Nephron progenitor cell (in vitro differentiated cells): ENCODE results near the gene OTOP2.

ENCODE experiments used
- DNase-seq: peaks from one replicate; pipeline ENCODE4 v3.0.0; 2021
- H3K27ac Mint-ChIP-seq: 2 replicates; pipeline ENCODE4 v1.8.0; 2021; ENCODE audit warnings: mild to moderate bottlenecking, moderate library complexity, mixed read lengths
- H3K27me3 Mint-ChIP-seq: 2 replicates; pipeline ENCODE4 v1.8.0; 2021; ENCODE audit warnings: mild to moderate bottlenecking, low read depth, mixed read lengths; ENCODE audit not compliant: poor library complexity
- H3K36me3 Mint-ChIP-seq: 2 replicates; pipeline ENCODE4 v1.8.0; 2021; ENCODE audit warnings: low read depth, mixed read lengths
- H3K4me1 Mint-ChIP-seq: 2 replicates; pipeline ENCODE4 v1.8.0; 2021; ENCODE audit warnings: mixed read lengths
- H3K4me3 Mint-ChIP-seq: 2 replicates; pipeline ENCODE4 v1.8.0; 2021; ENCODE audit warnings: mild to moderate bottlenecking, moderate library complexity, mixed read lengths
- H3K9me3 Mint-ChIP-seq: 2 replicates; pipeline ENCODE4 v1.8.0; 2021; ENCODE audit warnings: mild to moderate bottlenecking, moderate library complexity, mixed read lengths
- TF ChIP-seq, protein P1 (sequence below): fragments of 200-600 bp; sonication (generic); IDR thresholded peaks from 2 replicates; pipeline ENCODE4 v1.5.0; 2021; ENCODE audit warnings: antibody characterized with exemption

Gene OTOP2

GRCh38 chr17:74919440-74920305 is 4.4 kb upstream of the OTOP2 start:
- H3K27ac Mint-ChIP-seq = no peak overlapping the region
- peaks cover 58% of the 10 kb centered on the region for H3K27me3 Mint-ChIP-seq
- no peaks in the 10 kb centered on the region for H3K36me3 Mint-ChIP-seq
- no peaks in the 10 kb centered on the region for H3K9me3 Mint-ChIP-seq
- peaks cover 31% of the 10 kb centered on the region for H3K4me1 Mint-ChIP-seq
- TF ChIP-seq, protein P1, sequence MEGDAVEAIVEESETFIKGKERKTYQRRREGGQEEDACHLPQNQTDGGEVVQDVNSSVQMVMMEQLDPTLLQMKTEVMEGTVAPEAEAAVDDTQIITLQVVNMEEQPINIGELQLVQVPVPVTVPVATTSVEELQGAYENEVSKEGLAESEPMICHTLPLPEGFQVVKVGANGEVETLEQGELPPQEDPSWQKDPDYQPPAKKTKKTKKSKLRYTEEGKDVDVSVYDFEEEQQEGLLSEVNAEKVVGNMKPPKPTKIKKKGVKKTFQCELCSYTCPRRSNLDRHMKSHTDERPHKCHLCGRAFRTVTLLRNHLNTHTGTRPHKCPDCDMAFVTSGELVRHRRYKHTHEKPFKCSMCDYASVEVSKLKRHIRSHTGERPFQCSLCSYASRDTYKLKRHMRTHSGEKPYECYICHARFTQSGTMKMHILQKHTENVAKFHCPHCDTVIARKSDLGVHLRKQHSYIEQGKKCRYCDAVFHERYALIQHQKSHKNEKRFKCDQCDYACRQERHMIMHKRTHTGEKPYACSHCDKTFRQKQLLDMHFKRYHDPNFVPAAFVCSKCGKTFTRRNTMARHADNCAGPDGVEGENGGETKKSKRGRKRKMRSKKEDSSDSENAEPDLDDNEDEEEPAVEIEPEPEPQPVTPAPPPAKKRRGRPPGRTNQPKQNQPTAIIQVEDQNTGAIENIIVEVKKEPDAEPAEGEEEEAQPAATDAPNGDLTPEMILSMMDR = no peak
- DNase-seq = peak; percentile 43
- no peak overlapping the region for H3K4me3 Mint-ChIP-seq

DNA sequence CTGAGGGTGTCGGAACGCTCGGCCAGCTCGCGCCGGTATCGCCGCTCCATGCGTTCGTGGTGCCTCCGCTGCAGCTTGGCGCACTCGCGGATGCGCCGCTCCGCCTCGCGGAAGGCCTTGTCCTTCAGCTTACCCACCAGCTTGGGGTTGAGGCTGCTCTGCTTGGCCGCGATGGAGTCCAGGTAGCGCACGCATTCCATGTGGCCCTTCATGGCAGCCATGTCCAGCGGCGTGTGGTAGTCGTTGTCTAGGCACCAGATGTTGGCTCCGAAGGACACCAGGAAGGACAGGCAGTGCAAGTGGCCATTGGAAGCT is 3.8 kb upstream of the OTOP2 start:
- no peak for DNase-seq
- no peak overlapping the region for H3K4me3 Mint-ChIP-seq
- no peak overlapping the region for H3K27ac Mint-ChIP-seq
- no peaks in the 10 kb centered on the region for H3K9me3 Mint-ChIP-seq
- peaks cover 31% of the 10 kb centered on the region for H3K4me1 Mint-ChIP-seq
- H3K36me3 Mint-ChIP-seq = no peaks in the 10 kb centered on the region
- H3K27me3 Mint-ChIP-seq = peaks cover 60% of the 10 kb centered on the region
- TF ChIP-seq, protein P1 = no peak

- peak overlapping the region; percentile 59 for H3K4me3 Mint-ChIP-seq
- no peak overlapping the region for H3K27ac Mint-ChIP-seq
Measured at GRCh38 chr17:74920642-74921025, 3.4 kb upstream of the OTOP2 start.

DNA sequence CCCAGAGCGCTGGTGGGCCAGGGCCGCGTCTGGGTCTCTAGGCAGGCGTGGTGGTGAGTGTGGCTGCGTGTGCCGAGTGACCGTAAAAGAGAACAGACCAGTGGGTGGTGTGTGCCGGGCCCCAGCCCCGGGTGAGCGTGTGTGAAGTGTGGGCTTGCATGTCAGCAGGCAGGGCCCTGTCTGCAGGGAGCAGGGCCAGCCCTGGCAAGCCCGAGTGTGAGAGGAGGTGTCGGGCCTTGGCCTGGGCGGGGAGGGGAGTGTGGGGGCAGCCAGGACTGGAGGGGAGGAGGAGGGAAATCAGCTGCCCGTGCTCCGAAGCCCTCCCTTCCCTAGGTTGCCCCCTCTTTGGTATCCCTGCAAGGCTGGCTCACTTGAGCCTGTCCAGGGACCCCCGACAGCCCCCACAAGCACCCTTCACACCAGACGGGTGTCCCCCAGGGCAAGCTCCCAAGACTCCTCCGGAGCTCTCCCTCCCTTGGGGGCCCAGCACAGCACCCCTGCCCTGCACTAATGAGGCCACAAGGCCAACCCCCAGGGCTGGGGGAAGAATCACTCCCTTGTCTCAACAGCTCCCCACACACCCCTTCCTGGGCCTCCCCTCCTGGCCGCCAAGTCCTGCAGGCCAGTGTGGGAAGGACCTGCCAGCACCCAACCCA is 2.9 kb upstream of the OTOP2 start:
- no peaks in the 10 kb centered on the region for H3K36me3 Mint-ChIP-seq
- peak overlapping the region; percentile 59 for H3K4me3 Mint-ChIP-seq
- DNase-seq = peak; percentile 30
- H3K27ac Mint-ChIP-seq = no peak overlapping the region
- H3K9me3 Mint-ChIP-seq = no peaks in the 10 kb centered on the region
- peaks cover 31% of the 10 kb centered on the region for H3K4me1 Mint-ChIP-seq
- TF ChIP-seq, protein P1 = no peak
- peaks cover 65% of the 10 kb centered on the region for H3K27me3 Mint-ChIP-seq

More at GRCh38 chr17:74920642-74921025, 3.4 kb upstream of the OTOP2 start:
- no peak for DNase-seq
- H3K4me1 Mint-ChIP-seq = peaks cover 31% of the 10 kb centered on the region
- TF ChIP-seq, protein P1 = no peak
- peaks cover 64% of the 10 kb centered on the region for H3K27me3 Mint-ChIP-seq
- H3K36me3 Mint-ChIP-seq = no peaks in the 10 kb centered on the region
- H3K9me3 Mint-ChIP-seq = no peaks in the 10 kb centered on the region

GRCh38 chr17:74921769-74922168 is 2.3 kb upstream of the OTOP2 start:
- Mint-ChIP-seq H3K4me3 (peak overlapping the region; percentile 44), H3K4me1 (peaks cover 31% of the 10 kb centered on the region), H3K27ac (no peak overlapping the region), H3K27me3 (peaks cover 67% of the 10 kb centered on the region), H3K9me3 (no peaks in the 10 kb centered on the region), H3K36me3 (no peaks in the 10 kb centered on the region)
- no peak for DNase-seq
- TF ChIP-seq, protein P1 = no peak
